ENCODE data around the gene SZRD1.

The SZRD1 gene

DNA sequence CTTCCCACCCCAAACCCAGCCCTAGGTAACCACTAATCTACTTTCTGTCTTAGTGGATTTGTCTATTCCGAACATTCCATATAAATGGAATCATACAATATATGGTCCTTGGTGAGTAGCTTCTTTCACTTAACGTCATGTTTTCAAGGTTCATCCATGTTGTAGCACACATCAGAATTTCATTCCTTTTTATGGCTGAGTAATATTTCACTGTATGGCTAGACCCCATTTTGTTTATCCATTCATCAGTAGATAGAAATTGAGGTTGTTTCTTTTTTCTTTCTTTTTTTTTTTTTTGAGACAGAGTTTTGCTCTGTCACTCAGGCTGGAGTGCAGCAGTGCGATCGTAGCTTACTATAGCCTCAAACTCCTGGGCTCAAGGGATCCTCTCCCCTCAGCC lies 67.0 kb downstream of the SZRD1 start:
- no peaks in the 10 kb centered on the region for H3K9me2 ChIP-seq (replicated peaks; ENCODE audit: control insufficient read depth, low read length)
- no peak overlapping the region for H3K27ac ChIP-seq (ENCODE audit: low read depth, low read length)
- peaks cover 41% of the 10 kb centered on the region for H3K4me1 ChIP-seq (ENCODE audit: control insufficient read depth, low read length)
- peaks cover 7% of the 10 kb centered on the region; the same call in 1 of the 2 replicates for H3F3A ChIP-seq (ENCODE audit: control insufficient read depth, insufficient read depth)
- peak overlapping the region; percentile 46 for H3K4me3 ChIP-seq (ENCODE audit: low read length)
- TF ChIP-seq EZH2phosphoT487 (IDR thresholded peaks at IDR 0.05; ENCODE audit: borderline replicate concordance, low read length) = no peak
- TF ChIP-seq, protein P1, sequence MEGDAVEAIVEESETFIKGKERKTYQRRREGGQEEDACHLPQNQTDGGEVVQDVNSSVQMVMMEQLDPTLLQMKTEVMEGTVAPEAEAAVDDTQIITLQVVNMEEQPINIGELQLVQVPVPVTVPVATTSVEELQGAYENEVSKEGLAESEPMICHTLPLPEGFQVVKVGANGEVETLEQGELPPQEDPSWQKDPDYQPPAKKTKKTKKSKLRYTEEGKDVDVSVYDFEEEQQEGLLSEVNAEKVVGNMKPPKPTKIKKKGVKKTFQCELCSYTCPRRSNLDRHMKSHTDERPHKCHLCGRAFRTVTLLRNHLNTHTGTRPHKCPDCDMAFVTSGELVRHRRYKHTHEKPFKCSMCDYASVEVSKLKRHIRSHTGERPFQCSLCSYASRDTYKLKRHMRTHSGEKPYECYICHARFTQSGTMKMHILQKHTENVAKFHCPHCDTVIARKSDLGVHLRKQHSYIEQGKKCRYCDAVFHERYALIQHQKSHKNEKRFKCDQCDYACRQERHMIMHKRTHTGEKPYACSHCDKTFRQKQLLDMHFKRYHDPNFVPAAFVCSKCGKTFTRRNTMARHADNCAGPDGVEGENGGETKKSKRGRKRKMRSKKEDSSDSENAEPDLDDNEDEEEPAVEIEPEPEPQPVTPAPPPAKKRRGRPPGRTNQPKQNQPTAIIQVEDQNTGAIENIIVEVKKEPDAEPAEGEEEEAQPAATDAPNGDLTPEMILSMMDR (IDR thresholded peaks at IDR 0.05; ENCODE audit: low read depth, low read length, poor library complexity, severe bottlenecking) = no peak
- H3K36me3 ChIP-seq (ENCODE audit: control insufficient read depth, low read length) = no peaks in the 10 kb centered on the region
- no peaks in the 10 kb centered on the region for H4K20me1 ChIP-seq (ENCODE audit: control insufficient read depth, insufficient read depth, low read depth, low read length)
- H3K79me2 ChIP-seq (ENCODE audit: control insufficient read depth, low read length) = no peaks in the 10 kb centered on the region
- H3K4me2 ChIP-seq (ENCODE audit: low read length) = peak overlapping the region; percentile 79
- H3K9me3 ChIP-seq (ENCODE audit: control insufficient read depth, insufficient read depth, low read length) = no peaks in the 10 kb centered on the region
- no peaks in the 10 kb centered on the region for H3K27me3 ChIP-seq (ENCODE audit: control insufficient read depth, low read length)

DNA sequence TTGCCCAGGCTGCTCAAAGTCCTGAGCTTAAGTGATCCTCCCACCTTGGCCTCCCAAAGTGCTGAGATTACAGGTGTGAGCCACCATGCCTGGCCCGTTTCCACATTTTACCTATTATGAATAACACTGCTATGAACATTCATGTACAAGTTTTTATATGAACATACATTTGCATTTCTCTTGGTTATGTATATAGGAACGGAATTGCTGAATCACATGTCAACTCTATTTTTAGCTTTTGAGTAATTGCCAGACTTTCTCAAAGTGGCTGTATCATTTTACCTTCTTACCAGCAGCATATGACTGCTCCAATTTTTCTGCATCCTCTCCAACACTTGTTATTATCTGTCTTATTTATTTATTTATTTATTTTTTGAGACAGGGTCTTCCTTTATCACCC lies 67.5 kb downstream of the SZRD1 start:
- peaks cover 41% of the 10 kb centered on the region for H3K4me1 ChIP-seq (ENCODE audit: control insufficient read depth, low read length)
- TF ChIP-seq, protein P1 (IDR thresholded peaks at IDR 0.05; ENCODE audit: low read depth, low read length, poor library complexity, severe bottlenecking) = no peak
- no peak for TF ChIP-seq EZH2phosphoT487 (IDR thresholded peaks at IDR 0.05; ENCODE audit: borderline replicate concordance, low read length)
- H3K27me3 ChIP-seq (ENCODE audit: control insufficient read depth, low read length) = no peaks in the 10 kb centered on the region
- no peaks in the 10 kb centered on the region for H3K9me2 ChIP-seq (replicated peaks; ENCODE audit: control insufficient read depth, low read length)
- H3K27ac ChIP-seq (ENCODE audit: low read depth, low read length) = no peak overlapping the region
- no peaks in the 10 kb centered on the region for H3K9me3 ChIP-seq (ENCODE audit: control insufficient read depth, insufficient read depth, low read length)
- H3K4me2 ChIP-seq (ENCODE audit: low read length) = no peak overlapping the region
- peaks cover 7% of the 10 kb centered on the region; the same call in 1 of the 2 replicates for H3F3A ChIP-seq (ENCODE audit: control insufficient read depth, insufficient read depth)
- no peaks in the 10 kb centered on the region for H3K79me2 ChIP-seq (ENCODE audit: control insufficient read depth, low read length)
- H4K20me1 ChIP-seq (ENCODE audit: control insufficient read depth, insufficient read depth, low read depth, low read length) = no peaks in the 10 kb centered on the region
- H3K4me3 ChIP-seq (ENCODE audit: low read length) = no peak overlapping the region
- H3K36me3 ChIP-seq (ENCODE audit: control insufficient read depth, low read length) = no peaks in the 10 kb centered on the region

DNA sequence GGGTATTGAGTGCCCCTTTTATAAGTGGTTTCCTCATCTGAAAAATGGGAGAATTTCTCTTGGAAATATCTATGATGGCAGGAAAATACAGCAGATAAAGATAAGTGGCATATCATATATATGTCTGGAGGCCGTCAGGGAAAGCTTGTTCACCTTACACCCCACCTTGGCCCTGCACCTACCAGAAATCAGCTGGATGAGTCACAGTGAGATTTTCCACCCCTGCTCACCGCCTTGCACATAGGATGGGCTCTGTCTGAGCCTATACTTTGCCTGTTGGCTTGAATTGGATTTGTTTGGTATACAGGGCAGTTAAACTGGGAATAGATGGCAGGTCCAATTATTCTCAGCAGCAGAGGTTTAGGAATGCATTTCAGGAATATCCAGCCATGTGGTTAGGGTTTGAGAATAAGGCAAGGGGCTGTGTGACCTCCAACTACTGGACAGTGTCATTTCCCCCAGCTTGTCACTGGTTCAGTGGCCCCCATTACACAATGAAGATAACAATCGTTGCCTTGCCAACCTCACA lies 70.0 kb downstream of the SZRD1 start, which contains the start of gene SPATA21:
Gene SPATA21, minus strand, starts transcription at position 479 of the 529 bp plus-strand sequence. CDS start 6,053 bp downstream, outside the sequence.
- Histone ChIP-seq H4K20me1 (ENCODE audit: control insufficient read depth, insufficient read depth, low read depth, low read length) (no peaks in the 10 kb centered on the region), H3K36me3 (ENCODE audit: control insufficient read depth, low read length) (peaks cover 6% of the 10 kb centered on the region), H3K9me3 (ENCODE audit: control insufficient read depth, insufficient read depth, low read length) (no peaks in the 10 kb centered on the region), H3K79me2 (ENCODE audit: control insufficient read depth, low read length) (peaks cover 15% of the 10 kb centered on the region), H3K27me3 (ENCODE audit: control insufficient read depth, low read length) (no peaks in the 10 kb centered on the region), H3K4me3 (ENCODE audit: low read length) (no peak within 1 kb of the TSS), H3K4me1 (ENCODE audit: control insufficient read depth, low read length) (peaks cover 39% of the 10 kb centered on the region), H3K4me2 (ENCODE audit: low read length) (no peak within 1 kb of the TSS), H3K27ac (ENCODE audit: low read depth, low read length) (no peak within 1 kb of the TSS), H3F3A (ENCODE audit: control insufficient read depth, insufficient read depth) (peaks cover 9% of the 10 kb centered on the region; the same call in 1 of the 2 replicates), H3K9me2 (replicated peaks; ENCODE audit: control insufficient read depth, low read length) (no peaks in the 10 kb centered on the region)
- no peak for TF ChIP-seq EZH2phosphoT487 (IDR thresholded peaks at IDR 0.05; ENCODE audit: borderline replicate concordance, low read length)
- TF ChIP-seq, protein P1 (IDR thresholded peaks at IDR 0.05; ENCODE audit: low read depth, low read length, poor library complexity, severe bottlenecking) = no peak
